MM.1S (cell line): ENCODE data around the gene CYGB.

ENCODE experiments used
- EZH2 ChIP-seq: fragments of 300-600 bp; sonication (generic); optimal IDR thresholded peaks from 2 replicates; pipeline ENCODE3; 2017; ENCODE audit warnings: low read depth, mild to moderate bottlenecking, antibody characterized with exemption, low read length, mixed read lengths
- TF ChIP-seq, protein P1 (sequence below): fragments of 300-600 bp; sonication (generic); IDR thresholded peaks from 2 replicates; pipeline ENCODE4 v1.5.1; 2016; ENCODE audit warnings: antibody characterized with exemption, low read length, mixed read lengths

DNA sequence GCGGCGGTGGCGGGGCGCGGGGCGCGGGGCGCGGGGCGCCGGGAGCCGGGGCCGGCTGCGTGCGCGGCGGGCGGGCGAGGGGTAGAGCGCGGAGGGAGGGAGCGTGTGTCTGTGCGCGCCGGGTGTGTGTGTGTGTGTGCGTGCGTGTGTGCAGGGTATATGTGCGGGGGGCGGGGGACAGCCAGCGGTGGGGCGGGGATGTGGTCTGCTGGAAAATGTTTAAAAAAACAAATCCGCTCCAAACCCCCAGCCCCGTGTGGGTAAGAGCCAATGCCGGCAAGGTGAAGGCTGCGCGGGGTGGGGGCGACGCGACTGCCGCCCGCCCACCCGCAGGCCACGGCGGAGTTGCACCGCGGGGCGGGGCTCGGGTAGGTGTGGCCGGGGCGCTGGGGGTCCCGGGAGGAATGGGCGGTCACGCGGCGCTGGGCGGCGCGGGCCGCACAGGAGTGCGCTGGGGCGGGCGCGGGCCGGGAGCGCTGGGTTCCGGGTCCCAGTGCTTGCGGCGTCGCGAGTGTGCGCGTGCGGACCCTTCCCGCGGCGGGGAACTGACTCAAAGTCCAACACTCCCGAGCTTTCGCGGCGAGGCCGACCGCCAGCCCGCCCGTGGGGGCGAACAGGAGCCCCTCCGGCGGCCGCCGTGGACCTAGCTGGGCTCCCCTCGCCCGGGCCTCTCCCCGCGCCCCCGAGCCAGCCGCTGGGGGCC lies at the start of gene CYGB:
- no peak for TF ChIP-seq EZH2
- TF ChIP-seq, protein P1, sequence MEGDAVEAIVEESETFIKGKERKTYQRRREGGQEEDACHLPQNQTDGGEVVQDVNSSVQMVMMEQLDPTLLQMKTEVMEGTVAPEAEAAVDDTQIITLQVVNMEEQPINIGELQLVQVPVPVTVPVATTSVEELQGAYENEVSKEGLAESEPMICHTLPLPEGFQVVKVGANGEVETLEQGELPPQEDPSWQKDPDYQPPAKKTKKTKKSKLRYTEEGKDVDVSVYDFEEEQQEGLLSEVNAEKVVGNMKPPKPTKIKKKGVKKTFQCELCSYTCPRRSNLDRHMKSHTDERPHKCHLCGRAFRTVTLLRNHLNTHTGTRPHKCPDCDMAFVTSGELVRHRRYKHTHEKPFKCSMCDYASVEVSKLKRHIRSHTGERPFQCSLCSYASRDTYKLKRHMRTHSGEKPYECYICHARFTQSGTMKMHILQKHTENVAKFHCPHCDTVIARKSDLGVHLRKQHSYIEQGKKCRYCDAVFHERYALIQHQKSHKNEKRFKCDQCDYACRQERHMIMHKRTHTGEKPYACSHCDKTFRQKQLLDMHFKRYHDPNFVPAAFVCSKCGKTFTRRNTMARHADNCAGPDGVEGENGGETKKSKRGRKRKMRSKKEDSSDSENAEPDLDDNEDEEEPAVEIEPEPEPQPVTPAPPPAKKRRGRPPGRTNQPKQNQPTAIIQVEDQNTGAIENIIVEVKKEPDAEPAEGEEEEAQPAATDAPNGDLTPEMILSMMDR, result no peak
